ENCODE measurements around the gene VPS8. TPM values are rescaled to one million over a fixed set of nuclear protein-coding genes. Genes with fewer than 3 reads are reported as not detected.
"Not testable (repeated sequence)": the region's sequence is repeated elsewhere in the genome, so short reads cannot be mapped to it uniquely, and the experiment has no call there.

Gene VPS8
- total RNA-seq, 3 donors from 2014 or later (not counting 1 experiment from before 2014, with no cell fraction given) = 89.3 to 127 (median 115) TPM

GRCh38 chr3:184895350-184895749 is 83.4 kb downstream of the VPS8 start:
- Mint-ChIP-seq H3K27ac (no peak overlapping the region), H3K36me3 (no peaks in the 10 kb centered on the region), H3K27me3 (ENCODE audit: low read depth in 2 of 2) (no peaks in the 10 kb centered on the region), H3K9me3 (no peaks in the 10 kb centered on the region), H3K4me3 (no peak overlapping the region), H3K4me1 (no peaks in the 10 kb centered on the region)
- intact Hi-C loops (cut with micrococcal nuclease) = no loop called here
- no peak for DNase-seq
- TF ChIP-seq CTCF (IDR thresholded peaks at IDR 0.05) = no peak
- Histone ChIP-seq H3K9me3 (ENCODE audit: control insufficient read depth, insufficient read depth, low read length) (no peaks in the 10 kb centered on the region), H3K4me3 (ENCODE audit: low read length) (no peak overlapping the region), H3K4me1 (ENCODE audit: control insufficient read depth, insufficient read depth, low read length) (no peaks in the 10 kb centered on the region), H3K36me3 (ENCODE audit: control insufficient read depth, insufficient read depth, low read length) (peaks cover 14% of the 10 kb centered on the region), H3K27ac (ENCODE audit: low read length) (no peak overlapping the region), H3K27me3 (ENCODE audit: control insufficient read depth, insufficient read depth, low read length) (no peaks in the 10 kb centered on the region)
- ATAC-seq = no peak
- 100% methylated on average over 4 of the region's 4 CpGs for WGBS (ENCODE audit: insufficient coverage)

- Mint-ChIP-seq H3K27me3 (ENCODE audit: low read depth in 2 of 2) (no peaks in the 10 kb centered on the region), H3K36me3 (no peaks in the 10 kb centered on the region), H3K27ac (no peak overlapping the region), H3K4me3 (no peak overlapping the region), H3K4me1 (no peaks in the 10 kb centered on the region), H3K9me3 (no peaks in the 10 kb centered on the region)
- DNase-seq (no peak), ATAC-seq (no peak)
- no peaks in the 10 kb centered on the region for H3K9me3 ChIP-seq (ENCODE audit: control insufficient read depth, insufficient read depth, low read length)
- H3K27me3 ChIP-seq (ENCODE audit: control insufficient read depth, insufficient read depth, low read length) = no peaks in the 10 kb centered on the region
- 98% methylated on average over 2 of the region's 2 CpGs for WGBS (ENCODE audit: insufficient coverage)
- intact Hi-C loops (cut with micrococcal nuclease) = no loop called here
- H3K27ac ChIP-seq (ENCODE audit: low read length) = no peak overlapping the region
- no peak for TF ChIP-seq CTCF (IDR thresholded peaks at IDR 0.05)
- no peak overlapping the region for H3K4me3 ChIP-seq (ENCODE audit: low read length)
- H3K4me1 ChIP-seq (ENCODE audit: control insufficient read depth, insufficient read depth, low read length) = no peaks in the 10 kb centered on the region
- peaks cover 14% of the 10 kb centered on the region for H3K36me3 ChIP-seq (ENCODE audit: control insufficient read depth, insufficient read depth, low read length)
Observed at GRCh38 chr3:184896336-184896735, 84.4 kb downstream of the VPS8 start.

GRCh38 chr3:184899953-184900595 is 88.1 kb downstream of the VPS8 start:
- H3K4me3 ChIP-seq (ENCODE audit: low read length) = no peak overlapping the region
- H3K27me3 ChIP-seq (ENCODE audit: control insufficient read depth, insufficient read depth, low read length) = no peaks in the 10 kb centered on the region
- no peak overlapping the region for H3K27ac Mint-ChIP-seq
- intact Hi-C loops (cut with micrococcal nuclease) = no loop called here
- H3K36me3 Mint-ChIP-seq = peaks cover 15% of the 10 kb centered on the region
- no peaks in the 10 kb centered on the region for H3K4me1 ChIP-seq (ENCODE audit: control insufficient read depth, insufficient read depth, low read length)
- ATAC-seq = no peak
- H3K27me3 Mint-ChIP-seq (ENCODE audit: low read depth in 2 of 2) = no peaks in the 10 kb centered on the region
- no peaks in the 10 kb centered on the region for H3K9me3 ChIP-seq (ENCODE audit: control insufficient read depth, insufficient read depth, low read length)
- WGBS (ENCODE audit: insufficient coverage) = 93% methylated on average over 5 of the region's 5 CpGs
- H3K9me3 Mint-ChIP-seq = no peaks in the 10 kb centered on the region
- no peak for TF ChIP-seq CTCF (IDR thresholded peaks at IDR 0.05)
- H3K4me1 Mint-ChIP-seq = no peaks in the 10 kb centered on the region
- H3K27ac ChIP-seq (ENCODE audit: low read length) = no peak overlapping the region
- H3K36me3 ChIP-seq (ENCODE audit: control insufficient read depth, insufficient read depth, low read length) = peaks cover 13% of the 10 kb centered on the region
- H3K4me3 Mint-ChIP-seq = no peak overlapping the region
- DNase-seq = no peak

GRCh38 chr3:184907031-184907430 is 95.1 kb downstream of the VPS8 start:
- H3K27ac Mint-ChIP-seq = not testable (repeated sequence)
- peaks cover 35% of the 10 kb centered on the region for H3K36me3 Mint-ChIP-seq

More at GRCh38 chr3:184907031-184907430, 95.1 kb downstream of the VPS8 start:
- WGBS (ENCODE audit: insufficient coverage) = 85% methylated on average over 4 of the region's 4 CpGs
- H3K9me3 Mint-ChIP-seq; H3K4me1 Mint-ChIP-seq; H3K27ac ChIP-seq (ENCODE audit: low read length); H3K9me3 ChIP-seq (ENCODE audit: control insufficient read depth, insufficient read depth, low read length); H3K4me3 Mint-ChIP-seq; DNase-seq; H3K4me3 ChIP-seq (ENCODE audit: low read length); H3K4me1 ChIP-seq (ENCODE audit: control insufficient read depth, insufficient read depth, low read length); intact Hi-C loops (cut with micrococcal nuclease); H3K27me3 Mint-ChIP-seq (ENCODE audit: low read depth in 2 of 2); ATAC-seq; H3K27me3 ChIP-seq (ENCODE audit: control insufficient read depth, insufficient read depth, low read length): not testable (repeated sequence)
- peaks cover 27% of the 10 kb centered on the region for H3K36me3 ChIP-seq (ENCODE audit: control insufficient read depth, insufficient read depth, low read length)

All from natural killer cell (primary cell).